RWPE1 (cell line): ENCODE data around the gene KIRREL3.
"Not testable (repeated sequence)": the region's sequence is repeated elsewhere in the genome, so short reads cannot be mapped to it uniquely, and the experiment has no call there.

Source experiments
- CTCF ChIA-PET: fragments of 350-600 bp; sonication (Branson Sonifier 250); formaldehyde crosslinking; extraction: SDS; loops from one replicate; lab custom pipeline; 2021; lab: Yijun Ruan, JAX
- POLR2A ChIA-PET: fragments of 400-600 bp; formaldehyde crosslinking; extraction: SDS; loops from one replicate; lab custom pipeline; 2020; ENCODE audit warnings: antibody characterized with exemption; ENCODE audit not compliant: low non-redundant PET; lab: Yijun Ruan, JAX
- DNase-seq: peaks from one replicate; pipeline ENCODE4 v3.0.0; 2012; ENCODE audit warnings: low spot score
- H3K27ac ChIP-seq: fragments of 450-650 bp; 2 replicates; pipeline ENCODE4 v1.5.1; 2017
- TF ChIP-seq, protein P1 (sequence below): fragments of 450-650 bp; conservative IDR thresholded peaks from 2 replicates; pipeline ENCODE4 v1.5.1; 2017; ENCODE audit warnings: low read depth, mild to moderate bottlenecking

KIRREL3 gene

DNA sequence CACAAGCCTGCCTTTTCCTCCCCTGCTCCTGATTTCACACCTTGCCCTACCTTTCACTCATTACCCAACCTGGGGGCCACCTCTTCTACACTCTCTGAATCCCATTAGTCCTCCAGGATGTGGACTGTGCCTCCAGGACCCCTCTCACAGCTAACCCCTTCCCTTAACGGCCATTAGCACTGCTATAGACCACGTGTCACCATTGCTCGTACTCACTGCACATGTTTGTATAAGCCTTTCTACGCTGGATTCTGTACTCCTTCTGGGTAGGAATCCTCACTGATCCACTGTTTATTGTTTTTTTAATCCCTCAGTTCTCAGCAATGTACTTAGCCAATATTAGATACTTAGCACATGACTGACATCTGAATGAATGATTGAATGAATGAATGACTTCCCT is 40.9 kb downstream of the KIRREL3 start:
- CTCF ChIA-PET = no interaction called here
- TF ChIP-seq, protein P1, sequence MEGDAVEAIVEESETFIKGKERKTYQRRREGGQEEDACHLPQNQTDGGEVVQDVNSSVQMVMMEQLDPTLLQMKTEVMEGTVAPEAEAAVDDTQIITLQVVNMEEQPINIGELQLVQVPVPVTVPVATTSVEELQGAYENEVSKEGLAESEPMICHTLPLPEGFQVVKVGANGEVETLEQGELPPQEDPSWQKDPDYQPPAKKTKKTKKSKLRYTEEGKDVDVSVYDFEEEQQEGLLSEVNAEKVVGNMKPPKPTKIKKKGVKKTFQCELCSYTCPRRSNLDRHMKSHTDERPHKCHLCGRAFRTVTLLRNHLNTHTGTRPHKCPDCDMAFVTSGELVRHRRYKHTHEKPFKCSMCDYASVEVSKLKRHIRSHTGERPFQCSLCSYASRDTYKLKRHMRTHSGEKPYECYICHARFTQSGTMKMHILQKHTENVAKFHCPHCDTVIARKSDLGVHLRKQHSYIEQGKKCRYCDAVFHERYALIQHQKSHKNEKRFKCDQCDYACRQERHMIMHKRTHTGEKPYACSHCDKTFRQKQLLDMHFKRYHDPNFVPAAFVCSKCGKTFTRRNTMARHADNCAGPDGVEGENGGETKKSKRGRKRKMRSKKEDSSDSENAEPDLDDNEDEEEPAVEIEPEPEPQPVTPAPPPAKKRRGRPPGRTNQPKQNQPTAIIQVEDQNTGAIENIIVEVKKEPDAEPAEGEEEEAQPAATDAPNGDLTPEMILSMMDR = no peak
- H3K27ac ChIP-seq = no peak overlapping the region
- POLR2A ChIA-PET = no interaction called here
- no peak for DNase-seq

DNA sequence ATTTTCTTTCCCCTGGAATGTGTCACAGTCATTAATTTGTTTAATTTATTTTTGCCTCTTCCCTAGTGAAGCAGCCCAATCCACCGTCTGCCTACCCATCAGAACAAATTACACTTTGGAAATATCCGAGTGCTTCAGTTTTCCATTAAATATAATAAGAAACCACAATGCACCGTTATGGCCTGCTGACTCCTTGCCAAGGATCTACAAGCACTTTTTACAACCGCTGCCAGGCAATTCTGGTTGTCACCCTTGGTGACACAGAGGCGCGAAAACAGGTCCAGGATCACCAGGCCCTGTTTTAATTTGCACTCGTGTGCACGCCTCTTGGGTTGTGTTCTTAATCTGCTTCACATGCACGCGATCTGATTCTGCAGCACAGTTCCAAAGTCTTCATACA is 43.9 kb downstream of the KIRREL3 start:
- POLR2A ChIA-PET = no interaction called here
- CTCF ChIA-PET = no interaction called here
- no peak for DNase-seq
- H3K27ac ChIP-seq = no peak overlapping the region
- TF ChIP-seq, protein P1 = no peak

DNA sequence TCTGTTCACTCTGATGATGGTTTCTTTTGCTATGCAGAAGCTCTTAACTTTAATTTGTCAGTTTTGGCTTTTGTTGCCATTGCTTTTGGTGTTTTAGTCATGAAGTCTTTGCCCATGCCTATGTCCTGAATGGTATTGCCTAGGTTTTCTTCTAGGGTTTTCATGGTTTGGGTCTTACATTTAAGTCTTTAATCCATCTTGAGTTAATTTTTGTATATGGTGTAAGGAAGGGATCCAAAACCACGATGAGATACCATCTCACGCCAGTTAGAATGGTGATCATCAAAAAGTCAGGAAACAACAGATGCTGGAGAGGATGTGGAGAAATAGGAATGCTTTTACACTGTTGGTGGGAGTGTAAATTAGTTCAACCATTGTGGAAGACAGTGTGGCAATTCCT is 48.0 kb downstream of the KIRREL3 start:
- CTCF ChIA-PET = not testable (repeated sequence)

DNA sequence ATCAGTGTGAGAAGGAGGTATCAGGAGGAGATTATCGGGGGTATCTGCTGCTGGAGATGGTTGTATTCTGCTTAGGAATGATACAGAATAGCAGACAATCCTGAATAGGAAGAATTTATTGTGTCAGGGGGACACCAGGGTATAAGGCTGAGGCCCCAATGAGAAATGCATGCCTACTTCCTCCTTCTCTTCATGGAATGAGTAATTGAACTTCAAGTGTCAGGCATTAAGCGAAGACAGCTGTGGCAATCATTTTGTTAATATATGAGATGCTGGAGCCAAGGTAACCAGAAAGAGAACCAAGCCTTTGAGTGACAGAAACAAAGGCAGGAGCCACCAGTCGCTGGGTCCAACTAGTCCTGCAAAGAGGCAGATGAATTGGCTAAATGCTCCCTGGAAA is 49.1 kb downstream of the KIRREL3 start:
- DNase-seq = no peak
- H3K27ac ChIP-seq = no peak overlapping the region
- POLR2A ChIA-PET = no interaction called here
- TF ChIP-seq, protein P1 = no peak
- CTCF ChIA-PET = interaction anchor here (0.5 kb wide), 1 partner anchor 1444 kb away, joined by 3 read pairs; no protein-coding TSS in a partner anchor

More for the DNA sequence above, 48.0 kb downstream of the KIRREL3 start:
- POLR2A ChIA-PET, H3K27ac ChIP-seq, DNase-seq: not testable (repeated sequence)

DNA sequence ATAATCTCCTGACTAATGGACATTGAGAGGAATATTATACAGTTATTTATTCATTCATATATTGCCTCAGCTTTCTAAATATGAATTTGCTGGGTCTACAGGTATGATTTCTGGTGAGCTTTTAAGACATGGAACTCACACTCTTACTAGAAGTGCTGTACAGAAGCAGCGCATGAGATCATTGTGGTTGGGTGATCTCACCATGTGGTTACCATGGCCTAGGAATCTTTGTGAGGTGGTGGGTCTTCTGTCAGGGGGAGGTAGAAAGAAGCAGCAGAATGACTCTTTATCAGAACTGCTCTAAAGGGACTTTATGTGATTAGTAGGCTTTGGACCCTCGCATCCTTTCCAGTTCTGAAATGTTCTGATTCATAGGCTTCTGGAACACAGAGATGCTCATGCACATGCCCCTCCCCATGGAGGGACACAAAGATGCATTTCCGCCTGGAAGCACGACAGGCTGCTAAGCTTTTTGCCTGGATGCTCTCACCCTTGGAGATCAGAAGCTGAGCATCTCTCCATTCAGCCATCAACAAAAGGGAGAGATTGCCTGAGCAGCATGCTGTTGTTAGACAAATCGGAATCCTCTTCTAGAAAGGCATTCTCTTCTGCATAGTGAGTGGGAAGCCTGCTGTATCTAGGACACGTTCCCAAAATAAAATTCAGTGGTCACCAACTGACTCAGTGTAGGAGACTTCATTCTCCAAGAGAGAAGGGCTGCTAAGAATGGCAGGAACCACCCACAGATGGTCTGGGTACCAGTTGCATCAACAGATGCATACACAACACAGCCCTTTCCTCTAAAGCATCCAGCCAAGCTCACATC is 51.3 kb downstream of the KIRREL3 start:
- ChIA-PET POLR2A (no interaction called here), CTCF (no interaction called here)
- TF ChIP-seq, protein P1 = no peak
- no peak overlapping the region for H3K27ac ChIP-seq
- no peak for DNase-seq

DNA sequence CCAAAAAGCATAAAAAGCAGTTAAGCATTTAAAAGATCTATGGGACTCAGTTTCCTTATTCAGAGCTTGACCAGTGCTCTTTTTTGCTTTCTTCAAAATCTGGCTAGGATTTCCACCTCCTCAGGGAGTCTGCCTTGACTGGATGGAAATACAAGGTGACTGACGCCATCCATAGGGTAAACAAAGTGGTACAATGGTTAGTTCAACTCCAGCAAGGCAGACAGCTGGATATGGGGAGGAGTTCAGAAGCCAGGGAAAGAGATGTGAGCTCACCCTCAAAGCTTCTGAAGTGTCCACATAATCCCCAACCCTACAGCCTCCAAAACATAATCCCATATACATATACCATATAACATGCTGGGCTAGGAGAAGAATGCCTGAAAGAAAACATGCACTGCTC is 52.0 kb downstream of the KIRREL3 start:
- POLR2A ChIA-PET = no interaction called here
- H3K27ac ChIP-seq = no peak overlapping the region
- TF ChIP-seq, protein P1 = no peak
- CTCF ChIA-PET = no interaction called here
- no peak for DNase-seq

DNA sequence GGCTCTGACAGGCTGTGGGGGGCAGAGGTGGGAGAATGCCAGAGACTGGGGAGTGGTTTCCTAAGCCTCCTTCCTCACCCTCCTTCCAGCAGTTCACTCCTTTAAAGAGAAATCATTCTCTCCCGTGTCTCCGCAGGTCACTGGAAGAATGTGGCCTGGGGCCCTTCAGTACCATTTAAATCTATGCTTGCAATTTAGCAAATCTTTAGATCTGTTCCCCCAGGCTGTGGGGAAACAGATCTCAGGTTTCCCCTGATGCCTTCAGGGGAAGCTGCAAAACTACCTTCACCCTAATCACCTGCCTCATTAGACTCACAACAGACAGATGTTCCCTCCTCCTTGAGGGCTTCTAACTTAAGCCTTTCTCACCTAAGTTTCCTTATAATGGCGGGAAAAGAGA is 55.3 kb downstream of the KIRREL3 start:
- POLR2A ChIA-PET = no interaction called here
- DNase-seq = no peak
- CTCF ChIA-PET = no interaction called here
- no peak overlapping the region for H3K27ac ChIP-seq
- TF ChIP-seq, protein P1 = no peak
